Effector CD8-positive, alpha-beta T cell (primary cell): ENCODE data around the gene IARS1.

ENCODE experiments used
- DNase-seq: peaks from one replicate; lab custom pipeline; 2025; lab: John Stamatoyannopoulos, UW

The IARS1 gene

GRCh38 chr9:92245005-92245797 is 48.3 kb downstream of the IARS1 start:
- no peak for DNase-seq
